ENCODE data around the gene STARD13.
A peak's percentile ranks its signal among the peaks of the same experiment; 100 is the strongest.

STARD13 gene

GRCh38 chr13:33284031-33284430, 1.5 kb downstream of the STARD13 start:
- H3K4me3 ChIP-seq (ENCODE audit: low read depth, low read length): peak overlapping the region; percentile 61; the same call in 1 of the 2 replicates

GRCh38 chr13:33283195-33283911, 2.2 kb downstream of the STARD13 start:
- no peak overlapping the region; the same call in 1 of the 2 replicates for H3K4me3 ChIP-seq (ENCODE audit: low read depth, low read length)
- no peak overlapping the region for H3K9ac ChIP-seq (ENCODE audit: low read depth, low read length)
- 0 out of 2 replicates have a peak, but pooled peaks cover 3% of the 10 kb centered on the region for H3K27me3 ChIP-seq (ENCODE audit: control insufficient read depth, insufficient read depth, low read length)
- H3K27ac ChIP-seq (ENCODE audit: low read depth, low read length): no peak overlapping the region
- H3K9me3 ChIP-seq (ENCODE audit: control insufficient read depth, insufficient read depth, low read length): no peaks in the 10 kb centered on the region
- peaks cover 31% of the 10 kb centered on the region for H3K4me1 ChIP-seq (ENCODE audit: control insufficient read depth, insufficient read depth, low read length)
- H3K36me3 ChIP-seq (ENCODE audit: control insufficient read depth, insufficient read depth, low read length): no peaks in the 10 kb centered on the region

More at GRCh38 chr13:33284031-33284430, 1.5 kb downstream of the STARD13 start:
- Histone ChIP-seq H3K4me1 (ENCODE audit: control insufficient read depth, insufficient read depth, low read length) (peaks cover 29% of the 10 kb centered on the region), H3K36me3 (ENCODE audit: control insufficient read depth, insufficient read depth, low read length) (no peaks in the 10 kb centered on the region), H3K27ac (ENCODE audit: low read depth, low read length) (no peak overlapping the region), H3K9ac (ENCODE audit: low read depth, low read length) (no peak overlapping the region), H3K9me3 (ENCODE audit: control insufficient read depth, insufficient read depth, low read length) (no peaks in the 10 kb centered on the region), H3K27me3 (ENCODE audit: control insufficient read depth, insufficient read depth, low read length) (0 out of 2 replicates have a peak, but pooled peaks cover 3% of the 10 kb centered on the region)

- H3K27ac ChIP-seq (ENCODE audit: low read depth, low read length): no peak overlapping the region
- peaks cover 32% of the 10 kb centered on the region for H3K4me1 ChIP-seq (ENCODE audit: control insufficient read depth, insufficient read depth, low read length)
- H3K27me3 ChIP-seq (ENCODE audit: control insufficient read depth, insufficient read depth, low read length): 0 out of 2 replicates have a peak, but pooled peaks cover 3% of the 10 kb centered on the region
- no peak overlapping the region for H3K9ac ChIP-seq (ENCODE audit: low read depth, low read length)
- no peak overlapping the region for H3K4me3 ChIP-seq (ENCODE audit: low read depth, low read length)
- H3K9me3 ChIP-seq (ENCODE audit: control insufficient read depth, insufficient read depth, low read length): no peaks in the 10 kb centered on the region
- H3K36me3 ChIP-seq (ENCODE audit: control insufficient read depth, insufficient read depth, low read length): no peaks in the 10 kb centered on the region
These were observed 3.5 kb downstream of the STARD13 start for GRCh38 chr13:33281951-33282595.

DNA sequence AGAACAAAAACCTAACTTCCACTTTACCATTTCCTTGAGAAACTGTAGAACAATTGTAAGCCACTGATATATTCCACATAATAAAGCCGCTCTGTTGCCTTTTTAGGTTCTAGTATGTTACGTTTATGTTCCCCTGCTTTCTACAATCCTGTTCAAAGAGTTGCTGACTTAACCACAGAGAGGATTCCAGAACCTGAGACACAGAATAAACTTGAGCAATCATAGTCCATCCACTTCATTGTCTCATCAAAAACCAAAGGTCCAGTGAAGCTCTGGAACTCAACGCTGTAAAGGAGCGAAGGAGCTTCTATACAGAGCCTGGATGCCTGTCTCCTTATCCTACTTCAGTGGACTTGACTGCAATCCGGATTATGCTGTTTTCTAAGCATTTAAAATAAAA, 4.6 kb downstream of the STARD13 start:
- no peaks in the 10 kb centered on the region for H3K36me3 ChIP-seq (ENCODE audit: control insufficient read depth, insufficient read depth, low read length)
- no peaks in the 10 kb centered on the region for H3K9me3 ChIP-seq (ENCODE audit: control insufficient read depth, insufficient read depth, low read length)
- no peak overlapping the region for H3K9ac ChIP-seq (ENCODE audit: low read depth, low read length)
- no peaks in the 10 kb centered on the region for H3K27me3 ChIP-seq (ENCODE audit: control insufficient read depth, insufficient read depth, low read length)
- no peak overlapping the region for H3K27ac ChIP-seq (ENCODE audit: low read depth, low read length)
- no peak overlapping the region for H3K4me3 ChIP-seq (ENCODE audit: low read depth, low read length)
- H3K4me1 ChIP-seq (ENCODE audit: control insufficient read depth, insufficient read depth, low read length): peaks cover 32% of the 10 kb centered on the region

DNA sequence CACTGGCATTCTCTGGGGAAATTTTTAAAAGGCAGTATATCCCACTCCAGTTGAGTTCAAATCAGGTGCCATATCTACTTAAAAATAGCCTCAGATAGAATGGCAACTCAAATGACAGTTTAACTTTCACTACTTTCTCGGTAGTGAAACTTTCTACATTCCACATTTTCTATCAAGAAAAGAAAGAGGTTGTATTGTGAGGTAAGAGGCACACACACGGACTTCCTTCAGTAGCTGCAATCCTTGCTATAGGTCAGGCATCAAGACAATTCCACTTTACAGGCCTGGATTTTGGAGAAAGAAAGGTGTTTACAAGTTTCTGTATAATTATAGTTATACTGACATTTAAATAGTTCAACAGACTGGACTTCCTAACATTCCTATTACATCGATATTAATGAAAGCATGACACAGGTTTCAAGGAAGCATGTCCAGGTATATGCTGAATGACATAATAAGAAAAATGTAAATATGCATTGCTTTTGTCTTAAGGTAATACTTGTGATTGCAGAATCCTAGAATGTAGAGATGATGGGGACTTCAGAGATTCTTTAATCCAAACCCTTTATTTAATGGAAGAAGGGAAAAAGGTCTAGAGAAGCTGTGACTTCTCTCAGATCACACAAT, 5.2 kb downstream of the STARD13 start:
- Histone ChIP-seq H3K36me3 (ENCODE audit: control insufficient read depth, insufficient read depth, low read length) (no peaks in the 10 kb centered on the region), H3K27me3 (ENCODE audit: control insufficient read depth, insufficient read depth, low read length) (no peaks in the 10 kb centered on the region), H3K4me3 (ENCODE audit: low read depth, low read length) (no peak overlapping the region), H3K9me3 (ENCODE audit: control insufficient read depth, insufficient read depth, low read length) (no peaks in the 10 kb centered on the region), H3K27ac (ENCODE audit: low read depth, low read length) (no peak overlapping the region), H3K4me1 (ENCODE audit: control insufficient read depth, insufficient read depth, low read length) (peaks cover 29% of the 10 kb centered on the region), H3K9ac (ENCODE audit: low read depth, low read length) (no peak overlapping the region)

- Histone ChIP-seq H3K27ac (ENCODE audit: low read depth, low read length) (no peak overlapping the region), H3K9me3 (ENCODE audit: control insufficient read depth, insufficient read depth, low read length) (no peaks in the 10 kb centered on the region), H3K4me3 (ENCODE audit: low read depth, low read length) (no peak overlapping the region), H3K4me1 (ENCODE audit: control insufficient read depth, insufficient read depth, low read length) (peaks cover 22% of the 10 kb centered on the region; the same call in 1 of the 2 replicates), H3K36me3 (ENCODE audit: control insufficient read depth, insufficient read depth, low read length) (no peaks in the 10 kb centered on the region), H3K9ac (ENCODE audit: low read depth, low read length) (no peak overlapping the region), H3K27me3 (ENCODE audit: control insufficient read depth, insufficient read depth, low read length) (no peaks in the 10 kb centered on the region)
These were observed 5.9 kb downstream of the STARD13 start for GRCh38 chr13:33279414-33280278.

- no peak overlapping the region for H3K4me3 ChIP-seq (ENCODE audit: low read depth, low read length)
- no peak overlapping the region for H3K9ac ChIP-seq (ENCODE audit: low read depth, low read length)
- H3K27me3 ChIP-seq (ENCODE audit: control insufficient read depth, insufficient read depth, low read length): no peaks in the 10 kb centered on the region
- H3K9me3 ChIP-seq (ENCODE audit: control insufficient read depth, insufficient read depth, low read length): no peaks in the 10 kb centered on the region
- no peaks in the 10 kb centered on the region for H3K36me3 ChIP-seq (ENCODE audit: control insufficient read depth, insufficient read depth, low read length)
- peaks cover 18% of the 10 kb centered on the region; the same call in 1 of the 2 replicates for H3K4me1 ChIP-seq (ENCODE audit: control insufficient read depth, insufficient read depth, low read length)
- no peak overlapping the region for H3K27ac ChIP-seq (ENCODE audit: low read depth, low read length)
These were observed 6.6 kb downstream of the STARD13 start for GRCh38 chr13:33278913-33279312.

DNA sequence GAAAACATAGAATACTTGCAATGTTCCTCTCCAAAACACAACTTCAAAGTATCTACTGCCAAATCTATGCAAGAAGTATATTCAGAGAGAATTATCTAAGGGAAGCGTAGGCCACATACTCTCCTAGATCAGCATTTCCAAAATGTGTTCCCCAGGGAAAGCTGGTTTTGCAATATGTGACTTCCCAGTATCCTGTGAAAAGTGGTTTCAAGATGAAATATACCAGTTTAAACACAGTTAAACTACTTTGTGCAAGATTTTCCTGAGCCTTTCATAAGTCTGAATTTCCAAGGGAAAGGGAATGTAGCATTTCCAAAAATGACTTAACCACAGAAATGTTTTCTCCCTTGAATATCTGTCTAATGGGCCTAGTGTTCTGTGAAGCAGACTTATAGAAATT, 7.6 kb downstream of the STARD13 start:
- H3K4me3 ChIP-seq (ENCODE audit: low read depth, low read length): no peak overlapping the region
- no peaks in the 10 kb centered on the region for H3K36me3 ChIP-seq (ENCODE audit: control insufficient read depth, insufficient read depth, low read length)
- H3K27ac ChIP-seq (ENCODE audit: low read depth, low read length): no peak overlapping the region
- no peaks in the 10 kb centered on the region for H3K27me3 ChIP-seq (ENCODE audit: control insufficient read depth, insufficient read depth, low read length)
- H3K9me3 ChIP-seq (ENCODE audit: control insufficient read depth, insufficient read depth, low read length): no peaks in the 10 kb centered on the region
- H3K9ac ChIP-seq (ENCODE audit: low read depth, low read length): no peak overlapping the region
- peaks cover 18% of the 10 kb centered on the region; the same call in 1 of the 2 replicates for H3K4me1 ChIP-seq (ENCODE audit: control insufficient read depth, insufficient read depth, low read length)

GRCh38 chr13:33277037-33277740, 8.4 kb downstream of the STARD13 start:
- no peaks in the 10 kb centered on the region for H3K36me3 ChIP-seq (ENCODE audit: control insufficient read depth, insufficient read depth, low read length)
- no peak overlapping the region for H3K27ac ChIP-seq (ENCODE audit: low read depth, low read length)
- H3K27me3 ChIP-seq (ENCODE audit: control insufficient read depth, insufficient read depth, low read length): no peaks in the 10 kb centered on the region
- no peak overlapping the region for H3K4me3 ChIP-seq (ENCODE audit: low read depth, low read length)
- peaks cover 18% of the 10 kb centered on the region; the same call in 1 of the 2 replicates for H3K4me1 ChIP-seq (ENCODE audit: control insufficient read depth, insufficient read depth, low read length)
- H3K9me3 ChIP-seq (ENCODE audit: control insufficient read depth, insufficient read depth, low read length): no peaks in the 10 kb centered on the region
- no peak overlapping the region for H3K9ac ChIP-seq (ENCODE audit: low read depth, low read length)

GRCh38 chr13:33276570-33276969, 9.0 kb downstream of the STARD13 start:
- no peak overlapping the region for H3K4me3 ChIP-seq (ENCODE audit: low read depth, low read length)
- H3K9ac ChIP-seq (ENCODE audit: low read depth, low read length): no peak overlapping the region
- no peak overlapping the region for H3K27ac ChIP-seq (ENCODE audit: low read depth, low read length)
- H3K36me3 ChIP-seq (ENCODE audit: control insufficient read depth, insufficient read depth, low read length): no peaks in the 10 kb centered on the region
- H3K4me1 ChIP-seq (ENCODE audit: control insufficient read depth, insufficient read depth, low read length): peaks cover 18% of the 10 kb centered on the region; the same call in 1 of the 2 replicates
- H3K9me3 ChIP-seq (ENCODE audit: control insufficient read depth, insufficient read depth, low read length): no peaks in the 10 kb centered on the region
- no peaks in the 10 kb centered on the region for H3K27me3 ChIP-seq (ENCODE audit: control insufficient read depth, insufficient read depth, low read length)
